PFSK-1 (cell line): Measurements from ENCODE around the gene CWC15.

ENCODE experiments used
- FOXP2 ChIP-seq: optimal IDR thresholded peaks from 2 replicates; pipeline ENCODE3; 2011; ENCODE audit warnings: borderline replicate concordance, control low read depth, inconsistent platforms; ENCODE audit not compliant: insufficient read depth; ENCODE audit errors: extremely low read length, extremely low read depth
- POLR2AphosphoS5 ChIP-seq: IDR thresholded peaks from 2 replicates; pipeline ENCODE4 v1.6.1; 2012; ENCODE audit warnings: low read depth, mild to moderate bottlenecking, control low read depth, low read length, moderate library complexity
- REST ChIP-seq, 2 experiments: IDR thresholded peaks; 2 replicates each; pipeline versions ENCODE4 v1.6.1 to v1.8.0; 2011 to 2012; ENCODE audit warnings: low read depth in 2 of 2, low read length in 2 of 2, control low read depth in 1 of 2, inconsistent platforms in 1 of 2, mild to moderate bottlenecking in 1 of 2, moderate library complexity in 1 of 2; ENCODE audit not compliant: insufficient read depth in 1 of 2
- SIN3A ChIP-seq: IDR thresholded peaks from 2 replicates; pipeline ENCODE4 v1.6.1; 2012; ENCODE audit warnings: mild to moderate bottlenecking, low read length, moderate library complexity, borderline replicate concordance; ENCODE audit not compliant: insufficient read depth
- TAF1 ChIP-seq: IDR thresholded peaks from 2 replicates; pipeline ENCODE4 v1.6.1; 2012; ENCODE audit warnings: low read length, control low read depth, borderline replicate concordance; ENCODE audit not compliant: insufficient read depth

- TF ChIP-seq REST (IDR thresholded peaks at IDR 0.05; ENCODE audit: insufficient read depth in 1 of 2, low read depth in 2 of 2, low read length in 2 of 2) (no peak), POLR2AphosphoS5 (no peak), FOXP2 (no peak), TAF1 (no peak), SIN3A (no peak)
These were observed 40.9 kb upstream of the CWC15 start for GRCh38 chr11:95014184-95014821.
